NCI-H82 treated with DMSO at 0.1 percent for 48 hours (cell line): ENCODE data around the gene ESPNL.

Experiments
- DNase-seq: peaks from one replicate; lab custom pipeline; 2025; ENCODE audit not compliant: unreplicated experiment; lab: John Stamatoyannopoulos, UW

Gene ESPNL

GRCh38 chr2:238155761-238156694 is 55.9 kb downstream of the ESPNL start:
- no peak for DNase-seq

GRCh38 chr2:238157506-238158017 is 57.4 kb downstream of the ESPNL start:
- DNase-seq: no peak

GRCh38 chr2:238158018-238158508 is 57.9 kb downstream of the ESPNL start:
- DNase-seq: no peak

GRCh38 chr2:238158509-238159070 is 58.5 kb downstream of the ESPNL start, which contains the start of gene ERFE:
Gene ERFE (plus strand): TSS chr2:238158970. CDS start chr2:238159008, 38 bp downstream.
- DNase-seq: no peak

GRCh38 chr2:238159071-238159539 is 59.0 kb downstream of the ESPNL start:
- no peak for DNase-seq

GRCh38 chr2:238159661-238160205 is 59.6 kb downstream of the ESPNL start:
- DNase-seq: no peak

- DNase-seq: peak; percentile 47
Observed at GRCh38 chr2:238160206-238161129, 60.3 kb downstream of the ESPNL start.

- no peak for DNase-seq
Observed at GRCh38 chr2:238161291-238162051, 61.3 kb downstream of the ESPNL start.

GRCh38 chr2:238162251-238162845 is 62.2 kb downstream of the ESPNL start:
- DNase-seq: no peak

GRCh38 chr2:238162846-238163441 is 62.8 kb downstream of the ESPNL start:
- no peak for DNase-seq

GRCh38 chr2:238163481-238164198 is 63.5 kb downstream of the ESPNL start:
- DNase-seq: no peak

GRCh38 chr2:238164906-238165287 is 64.8 kb downstream of the ESPNL start:
- no peak for DNase-seq

GRCh38 chr2:238165288-238165921 is 65.3 kb downstream of the ESPNL start:
- DNase-seq: no peak

- no peak for DNase-seq
Observed at GRCh38 chr2:238166391-238167343, 66.5 kb downstream of the ESPNL start.

GRCh38 chr2:238167344-238167715 is 67.2 kb downstream of the ESPNL start:
- DNase-seq: no peak

GRCh38 chr2:238167761-238168160 is 67.6 kb downstream of the ESPNL start:
- DNase-seq: no peak
